ENCODE measurements around the gene UBC. TPM values are rescaled to one million over a fixed set of nuclear protein-coding genes. Genes with fewer than 3 reads are reported as not detected.
A peak's percentile ranks its signal among the peaks of the same experiment; 100 is the strongest.

UBC gene
- total and polyA plus RNA-seq, 9 of the 15 experiments (the other 6 are each of a cell fraction or from before 2014, with no cell fraction given): 533 to 1,153 (median 813) TPM

GRCh38 chr12:124883263-124884130, 31.0 kb downstream of the UBC start (continued):
- no peak for TF ChIP-seq HDAC3 (IDR thresholded peaks at IDR 0.05; ENCODE audit: borderline replicate concordance, partially characterized antibody)
- no peak for TF ChIP-seq CREB1 (IDR thresholded peaks at IDR 0.05)
- no peak for TF ChIP-seq CREB1 (CRISPR knock-in tag; IDR thresholded peaks at IDR 0.05)
- TF ChIP-seq BRCA1 (IDR thresholded peaks at IDR 0.05): no peak
- TF ChIP-seq BRCA1 (CRISPR knock-in tag; IDR thresholded peaks at IDR 0.05): no peak
- no peak for TF ChIP-seq NFATC3 (IDR thresholded peaks at IDR 0.05)
- TF ChIP-seq ZNF41 (CRISPR knock-in tag; conservative IDR thresholded peaks at IDR 0.05): no peak
- TF ChIP-seq EHMT2 (IDR thresholded peaks at IDR 0.05): peak; percentile 33; the same call in 1 of the 2 replicates
- TF ChIP-seq, protein P1, sequence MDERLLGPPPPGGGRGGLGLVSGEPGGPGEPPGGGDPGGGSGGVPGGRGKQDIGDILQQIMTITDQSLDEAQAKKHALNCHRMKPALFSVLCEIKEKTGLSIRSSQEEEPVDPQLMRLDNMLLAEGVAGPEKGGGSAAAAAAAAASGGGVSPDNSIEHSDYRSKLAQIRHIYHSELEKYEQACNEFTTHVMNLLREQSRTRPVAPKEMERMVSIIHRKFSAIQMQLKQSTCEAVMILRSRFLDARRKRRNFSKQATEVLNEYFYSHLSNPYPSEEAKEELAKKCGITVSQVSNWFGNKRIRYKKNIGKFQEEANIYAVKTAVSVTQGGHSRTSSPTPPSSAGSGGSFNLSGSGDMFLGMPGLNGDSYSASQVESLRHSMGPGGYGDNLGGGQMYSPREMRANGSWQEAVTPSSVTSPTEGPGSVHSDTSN (CRISPR knock-in tag; IDR thresholded peaks at IDR 0.05; ENCODE audit: low read depth): no peak
- TF ChIP-seq, protein P1 (tag; conservative IDR thresholded peaks at IDR 0.05; ENCODE audit: low read depth): no peak
- no peak for TF ChIP-seq SIX5 (IDR thresholded peaks at IDR 0.05; ENCODE audit: borderline replicate concordance in 1 of 2, insufficient read depth in 1 of 2, low read depth in 1 of 2, low read length in 2 of 2)
- no peak for TF ChIP-seq NELFE (IDR thresholded peaks at IDR 0.05; ENCODE audit: insufficient read depth, insufficient read length)
- TF ChIP-seq, protein P2, sequence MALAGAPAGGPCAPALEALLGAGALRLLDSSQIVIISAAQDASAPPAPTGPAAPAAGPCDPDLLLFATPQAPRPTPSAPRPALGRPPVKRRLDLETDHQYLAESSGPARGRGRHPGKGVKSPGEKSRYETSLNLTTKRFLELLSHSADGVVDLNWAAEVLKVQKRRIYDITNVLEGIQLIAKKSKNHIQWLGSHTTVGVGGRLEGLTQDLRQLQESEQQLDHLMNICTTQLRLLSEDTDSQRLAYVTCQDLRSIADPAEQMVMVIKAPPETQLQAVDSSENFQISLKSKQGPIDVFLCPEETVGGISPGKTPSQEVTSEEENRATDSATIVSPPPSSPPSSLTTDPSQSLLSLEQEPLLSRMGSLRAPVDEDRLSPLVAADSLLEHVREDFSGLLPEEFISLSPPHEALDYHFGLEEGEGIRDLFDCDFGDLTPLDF (CRISPR knock-in tag; IDR thresholded peaks at IDR 0.05): no peak
- no peak for TF ChIP-seq FOXA3 (CRISPR knock-in tag; conservative IDR thresholded peaks at IDR 0.05 in 1 of 2, IDR thresholded peaks at IDR 0.05 in 1 of 2)
- TF ChIP-seq NCOR1 (IDR thresholded peaks at IDR 0.05): no peak; the same call in 1 of the 2 replicates
- no peak for TF ChIP-seq NFYB (IDR thresholded peaks at IDR 0.05; ENCODE audit: extremely low read depth, insufficient read length)
- no peak for TF ChIP-seq ZNF57 (CRISPR knock-in tag; IDR thresholded peaks at IDR 0.05)
- TF ChIP-seq USF2 (CRISPR knock-in tag; IDR thresholded peaks at IDR 0.05): no peak
- no peak for TF ChIP-seq TCFL5 (CRISPR knock-in tag; conservative IDR thresholded peaks at IDR 0.05)
- TF ChIP-seq CBFA2T3 (IDR thresholded peaks at IDR 0.05): peak; percentile 68
- no peak for TF ChIP-seq ZNF583 (CRISPR knock-in tag; IDR thresholded peaks at IDR 0.05)
- no peak for TF ChIP-seq MTA3 (IDR thresholded peaks at IDR 0.05; ENCODE audit: borderline replicate concordance)

Measured in K562 (cell line).